Astrocyte (in vitro differentiated cells and primary cell): ENCODE measurements around the gene CDK8.

Experiments
- EZH2 ChIP-seq: IDR thresholded peaks from 2 replicates; pipeline ENCODE4 v1.6.1; 2012; ENCODE audit warnings: mild to moderate bottlenecking, low read length, inconsistent platforms; ENCODE audit not compliant: insufficient read depth
- TF ChIP-seq, protein P1 (sequence below): IDR thresholded peaks from 2 replicates; pipeline ENCODE4 v1.5.1; 2011; ENCODE audit warnings: low read depth, mild to moderate bottlenecking, inconsistent platforms, low read length, moderate library complexity; ENCODE audit not compliant: insufficient read depth

DNA sequence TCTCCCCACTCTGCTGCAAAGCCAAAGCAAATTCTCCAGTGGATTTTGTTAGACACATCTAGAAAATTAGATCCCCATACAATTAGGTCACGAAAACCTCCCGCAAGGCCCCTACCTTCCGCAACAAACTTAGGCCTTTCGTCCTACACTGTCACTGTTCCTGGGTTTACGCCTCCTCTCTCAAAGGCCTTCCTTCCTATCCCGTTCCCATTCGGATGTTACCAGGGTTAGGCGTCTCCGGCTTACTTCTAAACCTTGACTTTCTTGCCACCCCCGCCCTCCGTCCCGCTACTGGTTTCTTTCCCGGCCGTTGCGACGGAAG is 32.6 kb upstream of the CDK8 start:
- TF ChIP-seq, protein P1, sequence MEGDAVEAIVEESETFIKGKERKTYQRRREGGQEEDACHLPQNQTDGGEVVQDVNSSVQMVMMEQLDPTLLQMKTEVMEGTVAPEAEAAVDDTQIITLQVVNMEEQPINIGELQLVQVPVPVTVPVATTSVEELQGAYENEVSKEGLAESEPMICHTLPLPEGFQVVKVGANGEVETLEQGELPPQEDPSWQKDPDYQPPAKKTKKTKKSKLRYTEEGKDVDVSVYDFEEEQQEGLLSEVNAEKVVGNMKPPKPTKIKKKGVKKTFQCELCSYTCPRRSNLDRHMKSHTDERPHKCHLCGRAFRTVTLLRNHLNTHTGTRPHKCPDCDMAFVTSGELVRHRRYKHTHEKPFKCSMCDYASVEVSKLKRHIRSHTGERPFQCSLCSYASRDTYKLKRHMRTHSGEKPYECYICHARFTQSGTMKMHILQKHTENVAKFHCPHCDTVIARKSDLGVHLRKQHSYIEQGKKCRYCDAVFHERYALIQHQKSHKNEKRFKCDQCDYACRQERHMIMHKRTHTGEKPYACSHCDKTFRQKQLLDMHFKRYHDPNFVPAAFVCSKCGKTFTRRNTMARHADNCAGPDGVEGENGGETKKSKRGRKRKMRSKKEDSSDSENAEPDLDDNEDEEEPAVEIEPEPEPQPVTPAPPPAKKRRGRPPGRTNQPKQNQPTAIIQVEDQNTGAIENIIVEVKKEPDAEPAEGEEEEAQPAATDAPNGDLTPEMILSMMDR: no peak
- TF ChIP-seq EZH2: no peak
